HepG2 (cell line): ENCODE results near the gene PLEKHG2. TPM values are rescaled to one million over a fixed set of nuclear protein-coding genes. Genes with fewer than 3 reads are reported as not detected.

Experiments
- ASH2L ChIP-seq: fragments of 300-600, 200-600 bp; sonication (generic); IDR thresholded peaks from 2 replicates; pipeline ENCODE4 v1.7.0; 2017; ENCODE audit warnings: low read depth, mild to moderate bottlenecking, moderate library complexity, mixed read lengths, low read length; ENCODE audit not compliant: insufficient read length
- FLYWCH1 ChIP-seq: sonication (generic); formaldehyde crosslinking; IDR thresholded peaks from 2 replicates; pipeline ENCODE4 v1.8.1; 2023; ENCODE audit warnings: mild to moderate bottlenecking, missing genetic modification reagents
- FOXM1 ChIP-seq: sonication (generic); formaldehyde crosslinking; IDR thresholded peaks from 2 replicates; pipeline ENCODE4 v1.5.0; 2020; ENCODE audit warnings: missing genetic modification reagents
- HOXA7 ChIP-seq: sonication (generic); formaldehyde crosslinking; IDR thresholded peaks from 2 replicates; pipeline ENCODE4 v1.8.1; 2022; ENCODE audit warnings: mild to moderate bottlenecking, missing genetic modification reagents, moderate library complexity
- POLR2AphosphoS5 ChIP-seq: IDR thresholded peaks from 2 replicates; pipeline ENCODE4 v1.6.1; 2012; ENCODE audit warnings: low read depth, low read length
- SP2 ChIP-seq: sonication (generic); formaldehyde crosslinking; IDR thresholded peaks from 2 replicates; pipeline ENCODE4 v1.5.1; 2020; ENCODE audit warnings: mild to moderate bottlenecking, missing genetic modification reagents
- TBX2 ChIP-seq: sonication (generic); formaldehyde crosslinking; IDR thresholded peaks from 2 replicates; pipeline ENCODE4 v1.5.0; 2020; ENCODE audit warnings: missing genetic modification reagents, mild to moderate bottlenecking, borderline replicate concordance
- TOPORS ChIP-seq: sonication (generic); formaldehyde crosslinking; IDR thresholded peaks from 2 replicates; pipeline ENCODE4 v1.8.0; 2023; ENCODE audit warnings: mild to moderate bottlenecking, missing genetic modification reagents
- ZBTB34 ChIP-seq: sonication (generic); formaldehyde crosslinking; IDR thresholded peaks from 2 replicates; pipeline ENCODE4 v1.8.0; 2022; ENCODE audit warnings: mild to moderate bottlenecking, missing genetic modification reagents
- ZNF274 ChIP-seq: sonication (generic); formaldehyde crosslinking; IDR thresholded peaks from 2 replicates; pipeline ENCODE4 v1.5.1; 2020; ENCODE audit warnings: mild to moderate bottlenecking, missing genetic modification reagents
- ZNF280D ChIP-seq: sonication (generic); formaldehyde crosslinking; IDR thresholded peaks from 2 replicates; pipeline ENCODE4 v1.5.1; 2020; ENCODE audit warnings: mild to moderate bottlenecking, missing genetic modification reagents
- ZNF451 ChIP-seq: sonication (generic); formaldehyde crosslinking; IDR thresholded peaks from 2 replicates; pipeline ENCODE4 v1.5.0; 2020; ENCODE audit warnings: mild to moderate bottlenecking, missing genetic modification reagents
- ZNF460 ChIP-seq: sonication (generic); formaldehyde crosslinking; IDR thresholded peaks from 2 replicates; pipeline ENCODE4 v1.5.1; 2020; ENCODE audit warnings: missing genetic modification reagents, mild to moderate bottlenecking, borderline replicate concordance
- ZNF484 ChIP-seq: sonication (generic); formaldehyde crosslinking; IDR thresholded peaks from 2 replicates; pipeline ENCODE4 v1.5.1; 2020; ENCODE audit warnings: mild to moderate bottlenecking, low read depth, missing genetic modification reagents, borderline replicate concordance
- ZNF496 ChIP-seq: sonication (generic); formaldehyde crosslinking; IDR thresholded peaks from 2 replicates; pipeline ENCODE4 v1.8.1; 2023; ENCODE audit warnings: mild to moderate bottlenecking, moderate library complexity, missing genetic modification reagents; ENCODE audit not compliant: insufficient replicate concordance
- ZNF777 ChIP-seq: sonication (generic); formaldehyde crosslinking; IDR thresholded peaks from 2 replicates; pipeline ENCODE4 v1.4.0; 2020; ENCODE audit warnings: missing genetic modification reagents
- polyA plus RNA-seq, 8 experiments: library from polyadenylated mRNA; depleted of rRNA in 3 of 8; stranded (reverse) in 7 of 8; unstranded in 1 of 8; fragments of >200 nt; fragmentation: Illumina TruSeq in 4 of 8; extraction: Trizol in 4 of 8; gene quantifications; 2 replicates each; pipeline versions ENCODE4 v1.2.1 to v1.2.3, GENCODE V29; 2011 to 2016; ENCODE audit warnings: low read depth in 4 of 8, missing spikeins in 1 of 8, mixed read lengths in 1 of 8; ENCODE audit not compliant: insufficient read depth in 1 of 8
- total RNA-seq, 5 experiments: library from RNA; depleted of rRNA; stranded (reverse); fragments of >200 nt; fragmentation: Illumina TruSeq; extraction: Trizol; gene quantifications; 2 replicates each; pipeline ENCODE4 v1.2.3, GENCODE V29; 2016; ENCODE audit warnings: low read depth in 1 of 5
- TF ChIP-seq, protein P1 (sequence below): sonication (generic); formaldehyde crosslinking; IDR thresholded peaks from 2 replicates; pipeline ENCODE4 v1.5.0; 2020; ENCODE audit warnings: missing genetic modification reagents
- TF ChIP-seq, protein P2 (sequence below): IDR thresholded peaks from 2 replicates; pipeline ENCODE4 v1.6.1; 2016; ENCODE audit warnings: low read depth, missing genetic modification reagents, missing compliant biosample characterization

The PLEKHG2 gene
- total and polyA plus RNA-seq, 2 of the 13 experiments (the other 11 are each of a cell fraction or from before 2014, with no cell fraction given): 3.6 to 6.8 TPM

DNA sequence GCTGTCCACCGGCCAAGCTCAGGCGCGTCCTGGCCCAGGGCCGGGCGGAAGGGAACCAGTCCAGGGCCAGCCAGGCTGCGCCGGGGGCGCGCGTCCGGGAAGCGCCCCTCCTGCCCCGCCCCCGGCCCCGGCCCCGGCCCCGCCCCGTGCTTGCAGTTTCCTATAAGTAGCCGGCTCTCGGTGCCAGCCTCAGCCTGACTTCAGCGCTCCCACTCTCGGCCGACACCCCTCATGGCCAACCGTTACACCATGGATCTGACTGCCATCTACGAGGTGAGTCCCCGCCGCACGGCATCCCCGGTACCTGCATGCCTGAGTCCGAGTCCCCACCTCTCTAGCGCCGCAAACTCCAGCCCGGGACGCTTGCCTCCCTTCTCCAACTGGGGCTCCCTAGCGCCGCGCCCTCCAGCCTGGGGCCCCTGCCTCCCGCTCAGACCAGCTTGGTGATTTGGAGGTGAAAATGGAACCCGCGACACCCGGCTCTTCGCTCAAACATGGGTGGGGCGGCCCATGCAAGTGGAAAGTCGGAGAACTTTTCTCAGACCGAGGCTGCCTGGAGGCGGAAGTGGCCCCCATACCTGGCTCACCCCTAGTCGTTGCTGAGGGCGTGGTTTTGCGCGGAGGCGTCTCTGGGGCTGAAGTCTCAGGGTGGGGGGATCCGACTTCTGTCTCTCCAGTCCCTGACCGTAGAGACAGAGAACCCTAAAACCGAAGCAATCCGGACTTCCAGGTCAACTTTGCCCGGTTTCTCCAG lies 5.6 kb upstream of the PLEKHG2 start, which contains the start of gene ZFP36 (continued):
- TF ChIP-seq ZNF777 (CRISPR knock-in tag) (no peak), ASH2L (peak; percentile 82), ZBTB34 (CRISPR knock-in tag) (no peak), SP2 (CRISPR knock-in tag) (no peak), ZNF280D (CRISPR knock-in tag) (0 out of 2 replicates have a peak, but pooled peaks have one; percentile 22), FOXM1 (no peak), HOXA7 (CRISPR knock-in tag) (no peak), ZNF274 (CRISPR knock-in tag) (peak; percentile 47; the same call in 1 of the 2 replicates), FLYWCH1 (no peak), POLR2AphosphoS5 (peak; percentile 99), TBX2 (CRISPR knock-in tag) (peak; percentile 61), ZNF496 (CRISPR knock-in tag) (no peak), ZNF451 (CRISPR knock-in tag) (0 out of 2 replicates have a peak, but pooled peaks have one; percentile 54), ZNF460 (CRISPR knock-in tag) (no peak), TOPORS (CRISPR knock-in tag) (no peak), ZNF484 (CRISPR knock-in tag) (no peak)
- TF ChIP-seq, protein P1, sequence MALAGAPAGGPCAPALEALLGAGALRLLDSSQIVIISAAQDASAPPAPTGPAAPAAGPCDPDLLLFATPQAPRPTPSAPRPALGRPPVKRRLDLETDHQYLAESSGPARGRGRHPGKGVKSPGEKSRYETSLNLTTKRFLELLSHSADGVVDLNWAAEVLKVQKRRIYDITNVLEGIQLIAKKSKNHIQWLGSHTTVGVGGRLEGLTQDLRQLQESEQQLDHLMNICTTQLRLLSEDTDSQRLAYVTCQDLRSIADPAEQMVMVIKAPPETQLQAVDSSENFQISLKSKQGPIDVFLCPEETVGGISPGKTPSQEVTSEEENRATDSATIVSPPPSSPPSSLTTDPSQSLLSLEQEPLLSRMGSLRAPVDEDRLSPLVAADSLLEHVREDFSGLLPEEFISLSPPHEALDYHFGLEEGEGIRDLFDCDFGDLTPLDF (CRISPR knock-in tag): no peak
- TF ChIP-seq, protein P2, sequence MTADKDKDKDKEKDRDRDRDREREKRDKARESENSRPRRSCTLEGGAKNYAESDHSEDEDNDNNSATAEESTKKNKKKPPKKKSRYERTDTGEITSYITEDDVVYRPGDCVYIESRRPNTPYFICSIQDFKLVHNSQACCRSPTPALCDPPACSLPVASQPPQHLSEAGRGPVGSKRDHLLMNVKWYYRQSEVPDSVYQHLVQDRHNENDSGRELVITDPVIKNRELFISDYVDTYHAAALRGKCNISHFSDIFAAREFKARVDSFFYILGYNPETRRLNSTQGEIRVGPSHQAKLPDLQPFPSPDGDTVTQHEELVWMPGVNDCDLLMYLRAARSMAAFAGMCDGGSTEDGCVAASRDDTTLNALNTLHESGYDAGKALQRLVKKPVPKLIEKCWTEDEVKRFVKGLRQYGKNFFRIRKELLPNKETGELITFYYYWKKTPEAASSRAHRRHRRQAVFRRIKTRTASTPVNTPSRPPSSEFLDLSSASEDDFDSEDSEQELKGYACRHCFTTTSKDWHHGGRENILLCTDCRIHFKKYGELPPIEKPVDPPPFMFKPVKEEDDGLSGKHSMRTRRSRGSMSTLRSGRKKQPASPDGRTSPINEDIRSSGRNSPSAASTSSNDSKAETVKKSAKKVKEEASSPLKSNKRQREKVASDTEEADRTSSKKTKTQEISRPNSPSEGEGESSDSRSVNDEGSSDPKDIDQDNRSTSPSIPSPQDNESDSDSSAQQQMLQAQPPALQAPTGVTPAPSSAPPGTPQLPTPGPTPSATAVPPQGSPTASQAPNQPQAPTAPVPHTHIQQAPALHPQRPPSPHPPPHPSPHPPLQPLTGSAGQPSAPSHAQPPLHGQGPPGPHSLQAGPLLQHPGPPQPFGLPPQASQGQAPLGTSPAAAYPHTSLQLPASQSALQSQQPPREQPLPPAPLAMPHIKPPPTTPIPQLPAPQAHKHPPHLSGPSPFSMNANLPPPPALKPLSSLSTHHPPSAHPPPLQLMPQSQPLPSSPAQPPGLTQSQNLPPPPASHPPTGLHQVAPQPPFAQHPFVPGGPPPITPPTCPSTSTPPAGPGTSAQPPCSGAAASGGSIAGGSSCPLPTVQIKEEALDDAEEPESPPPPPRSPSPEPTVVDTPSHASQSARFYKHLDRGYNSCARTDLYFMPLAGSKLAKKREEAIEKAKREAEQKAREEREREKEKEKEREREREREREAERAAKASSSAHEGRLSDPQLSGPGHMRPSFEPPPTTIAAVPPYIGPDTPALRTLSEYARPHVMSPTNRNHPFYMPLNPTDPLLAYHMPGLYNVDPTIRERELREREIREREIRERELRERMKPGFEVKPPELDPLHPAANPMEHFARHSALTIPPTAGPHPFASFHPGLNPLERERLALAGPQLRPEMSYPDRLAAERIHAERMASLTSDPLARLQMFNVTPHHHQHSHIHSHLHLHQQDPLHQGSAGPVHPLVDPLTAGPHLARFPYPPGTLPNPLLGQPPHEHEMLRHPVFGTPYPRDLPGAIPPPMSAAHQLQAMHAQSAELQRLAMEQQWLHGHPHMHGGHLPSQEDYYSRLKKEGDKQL (CRISPR knock-in tag): no peak
